ENCODE data around the gene C1QB. TPM values are rescaled to one million over a fixed set of nuclear protein-coding genes. Genes with fewer than 3 reads are reported as not detected.

The C1QB gene
- polyA plus RNA-seq, 1 of the 3 experiments (the other 2 are of a cell fraction): not detected

- no peaks in the 10 kb centered on the region for H3K9me2 ChIP-seq
- peaks cover 16% of the 10 kb centered on the region; the same call in 1 of the 2 replicates for H3K27me3 ChIP-seq (ENCODE audit: insufficient read depth)
- H4K20me1 ChIP-seq (ENCODE audit: insufficient read depth): no peaks in the 10 kb centered on the region
- 11% methylated on average over 1 of the region's 8 CpGs for WGBS (ENCODE audit: low lambda C conversion rate)
- H3K9ac ChIP-seq: no peak overlapping the region
- no peak overlapping the region for H3K4me2 ChIP-seq
- no peaks in the 10 kb centered on the region for H3K4me1 ChIP-seq (ENCODE audit: control insufficient read depth in 1 of 2, insufficient read depth in 2 of 2, low read depth in 1 of 2, low read length in 1 of 2)
- no peak overlapping the region for H3K27ac ChIP-seq (ENCODE audit: low read depth in 2 of 2, low read length in 1 of 2)
- no peaks in the 10 kb centered on the region for H3K9me3 ChIP-seq
- no peaks in the 10 kb centered on the region for H3F3A ChIP-seq (replicated peaks; ENCODE audit: insufficient read depth)
- H3K79me2 ChIP-seq (ENCODE audit: insufficient read depth): no peaks in the 10 kb centered on the region
- no peak overlapping the region for H3K4me3 ChIP-seq (ENCODE audit: low read depth in 2 of 2, low read length in 1 of 2)
- DNase-seq: no peak
- ChIA-PET CTCF (interaction anchor here (1.0 to 3.3 kb wide), 7 partner anchors 11 to 301 kb away, joined by 3 to 18 read pairs (median 8); partner anchors contain the start of gene C1QC), POLR2A (interaction anchor here (0.6 kb wide), 1 partner anchor 927 kb away, joined by 4 read pairs; no protein-coding TSS in a partner anchor)
- TF ChIP-seq TAF1 (IDR thresholded peaks at IDR 0.05; ENCODE audit: borderline replicate concordance, low read depth, low read length) (no peak), CHD2 (IDR thresholded peaks at IDR 0.05; ENCODE audit: low read length, partially characterized antibody) (no peak), ELF1 (IDR thresholded peaks at IDR 0.05) (no peak), PBX3 (IDR thresholded peaks at IDR 0.05) (no peak), RXRA (IDR thresholded peaks at IDR 0.05; ENCODE audit: borderline replicate concordance, low read depth) (no peak), CTCF (IDR thresholded peaks at IDR 0.05) (no peak), GABPA (IDR thresholded peaks at IDR 0.05; ENCODE audit: low read depth) (no peak), TCF12 (IDR thresholded peaks at IDR 0.05) (no peak), POLR2AphosphoS5 (IDR thresholded peaks at IDR 0.05; ENCODE audit: low read depth, low read length) (no peak), RAD21 (IDR thresholded peaks at IDR 0.05; ENCODE audit: low read length) (no peak), EP300 (IDR thresholded peaks at IDR 0.05; ENCODE audit: borderline replicate concordance in 1 of 2, low read depth in 1 of 2, low read length in 1 of 2) (no peak), JUND (IDR thresholded peaks at IDR 0.05) (no peak), TEAD4 (IDR thresholded peaks at IDR 0.05; ENCODE audit: borderline replicate concordance, insufficient read depth) (no peak)
- no peak overlapping the region for H2AFZ ChIP-seq (ENCODE audit: low read depth)
- no peaks in the 10 kb centered on the region for H3K36me3 ChIP-seq (replicated peaks in 1 of 2; ENCODE audit: control insufficient read depth in 1 of 2, insufficient read depth in 2 of 2, low read length in 1 of 2)
Measured at GRCh38 chr1:22662986-22663408, 10.0 kb downstream of the C1QB start.

- Histone ChIP-seq H2AFZ (ENCODE audit: low read depth) (no peak overlapping the region), H3F3A (replicated peaks; ENCODE audit: insufficient read depth) (no peaks in the 10 kb centered on the region), H3K4me1 (ENCODE audit: control insufficient read depth in 1 of 2, insufficient read depth in 2 of 2, low read depth in 1 of 2, low read length in 1 of 2) (no peaks in the 10 kb centered on the region), H4K20me1 (ENCODE audit: insufficient read depth) (no peaks in the 10 kb centered on the region), H3K27me3 (ENCODE audit: insufficient read depth) (peaks cover 20% of the 10 kb centered on the region; the same call in 1 of the 2 replicates), H3K9me2 (no peaks in the 10 kb centered on the region), H3K36me3 (replicated peaks in 1 of 2; ENCODE audit: control insufficient read depth in 1 of 2, insufficient read depth in 2 of 2, low read length in 1 of 2) (no peaks in the 10 kb centered on the region), H3K9me3 (no peaks in the 10 kb centered on the region), H3K27ac (ENCODE audit: low read depth in 2 of 2, low read length in 1 of 2) (no peak overlapping the region), H3K4me3 (ENCODE audit: low read depth in 2 of 2, low read length in 1 of 2) (no peak overlapping the region; a peak in 1 of 4 replicates), H3K4me2 (no peak overlapping the region), H3K79me2 (ENCODE audit: insufficient read depth) (no peaks in the 10 kb centered on the region), H3K9ac (no peak overlapping the region)
- TF ChIP-seq RAD21 (IDR thresholded peaks at IDR 0.05; ENCODE audit: low read length) (peak; percentile 87), CTCF (IDR thresholded peaks at IDR 0.05) (peak; percentile 69), SMC3 (IDR thresholded peaks at IDR 0.05; ENCODE audit: low read depth, low read length) (peak; percentile 73), TEAD4 (IDR thresholded peaks at IDR 0.05; ENCODE audit: borderline replicate concordance, insufficient read depth) (no peak)
- 54% methylated on average over 7 of the region's 7 CpGs for WGBS (ENCODE audit: low lambda C conversion rate)
- DNase-seq: peak; percentile 77
- POLR2A ChIA-PET: no interaction called here
- CTCF ChIA-PET: interaction anchor here (0.7 to 3.8 kb wide), 18 partner anchors 9 to 307 kb away, joined by 3 to 50 read pairs (median 5); partner anchors contain the start of gene LACTBL1
Measured at GRCh38 chr1:22665752-22666151, 12.7 kb downstream of the C1QB start.

Data from SK-N-SH (cell line).